ENCODE measurements around the gene EFTUD2.
A peak's percentile ranks its signal among the peaks of the same experiment; 100 is the strongest.

EFTUD2 gene

GRCh38 chr17:44925731-44926697, 26.8 kb upstream of the EFTUD2 start:
- no peak for DNase-seq

GRCh38 chr17:44924107-44924544, 24.9 kb upstream of the EFTUD2 start:
- no peak for DNase-seq

GRCh38 chr17:44922746-44923470, 23.7 kb upstream of the EFTUD2 start:
- no peak for DNase-seq

DNA sequence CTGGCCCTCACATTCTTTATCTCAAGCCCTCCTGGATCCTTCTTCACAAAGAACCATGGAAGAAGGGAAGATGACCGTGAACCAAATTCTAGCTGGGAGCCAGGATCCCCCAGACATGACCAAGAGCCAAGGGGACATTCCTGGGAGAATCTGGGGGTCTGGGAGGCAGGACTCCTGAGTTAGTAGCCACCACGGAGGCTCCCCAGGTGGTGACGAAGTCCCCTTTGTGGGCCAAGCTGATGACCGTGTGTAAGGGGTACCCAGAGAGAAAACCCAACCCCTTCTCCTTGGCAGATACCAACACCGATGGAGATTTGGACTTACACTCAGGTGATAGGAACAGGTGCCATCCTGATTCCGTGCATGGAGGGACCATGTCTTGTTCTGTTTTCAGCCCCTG, 22.9 kb upstream of the EFTUD2 start:
- no peak for DNase-seq

- no peak for DNase-seq
These were observed 22.1 kb upstream of the EFTUD2 start for GRCh38 chr17:44921122-44921882.

DNA sequence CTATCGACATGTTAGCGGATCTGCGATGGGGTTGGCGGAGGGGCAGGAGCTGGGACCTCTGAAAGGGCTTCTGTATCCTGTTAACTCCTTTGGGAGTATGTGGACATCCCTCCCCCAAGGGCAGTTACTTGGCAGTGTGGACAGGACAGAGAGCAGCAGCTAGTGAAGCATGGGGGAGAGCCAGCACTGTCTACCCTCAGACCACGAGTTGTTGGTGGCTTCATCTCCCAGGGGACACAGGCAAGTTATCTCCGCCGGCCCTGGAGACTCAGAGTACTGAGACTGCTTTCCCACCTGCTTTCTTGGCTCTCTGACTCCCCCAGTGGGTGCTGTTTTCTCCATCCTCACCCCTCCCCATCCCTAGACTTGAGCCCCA, 21.3 kb upstream of the EFTUD2 start:
- DNase-seq, result no peak

- peak; percentile 62 for DNase-seq
These were observed 20.8 kb upstream of the EFTUD2 start for GRCh38 chr17:44919885-44920564.

- no peak for DNase-seq
These were observed 20.2 kb upstream of the EFTUD2 start for GRCh38 chr17:44919411-44919810.

GRCh38 chr17:44918006-44918405, 18.8 kb upstream of the EFTUD2 start:
- no peak for DNase-seq

DNA sequence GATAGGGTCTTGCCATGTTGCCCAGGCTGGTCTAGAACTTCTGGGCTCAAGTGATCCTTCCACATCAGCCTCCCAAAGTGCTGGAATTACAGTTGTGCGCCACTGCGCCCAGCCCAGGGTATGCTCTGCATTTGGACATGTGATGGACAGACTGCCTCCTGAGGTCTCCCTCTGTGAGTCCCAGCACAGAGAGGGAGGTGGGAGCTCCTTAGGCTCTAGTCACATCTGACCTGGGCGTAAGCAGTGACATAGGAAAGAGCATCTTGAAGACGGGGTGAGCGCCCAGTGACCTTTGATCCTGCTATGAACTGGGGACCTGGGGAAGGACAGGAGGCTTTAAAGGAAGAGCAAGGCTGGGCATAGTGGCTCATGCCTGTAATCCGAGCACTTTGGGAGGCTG, 18.2 kb upstream of the EFTUD2 start:
- no peak for DNase-seq

DNA sequence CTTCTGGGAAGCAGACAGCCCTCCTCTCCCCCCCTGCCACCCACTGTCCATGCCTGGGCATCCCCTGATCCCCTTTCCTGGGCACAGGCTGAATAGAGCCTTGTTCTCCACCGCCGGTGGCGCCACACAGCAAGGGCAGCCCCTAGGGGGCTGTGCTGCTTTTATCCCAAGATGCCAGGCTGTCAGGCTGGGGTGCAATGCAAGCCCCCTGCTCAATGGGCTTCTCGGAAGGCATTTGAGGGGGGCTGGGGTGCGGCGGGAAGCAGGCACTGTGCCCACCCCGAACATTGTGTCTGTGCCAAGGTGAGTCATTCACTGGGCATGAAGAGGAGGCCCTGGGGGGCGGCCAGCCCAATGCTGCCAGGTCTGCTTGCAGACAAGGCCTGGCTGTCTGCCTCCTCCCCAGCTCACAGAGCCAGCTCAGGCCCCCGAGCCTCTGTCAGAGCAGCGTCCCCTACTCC, 17.6 kb upstream of the EFTUD2 start:
- peak; percentile 33 for DNase-seq

- DNase-seq, result peak; percentile 4
These were observed 16.9 kb upstream of the EFTUD2 start for GRCh38 chr17:44915862-44916780.

DNA sequence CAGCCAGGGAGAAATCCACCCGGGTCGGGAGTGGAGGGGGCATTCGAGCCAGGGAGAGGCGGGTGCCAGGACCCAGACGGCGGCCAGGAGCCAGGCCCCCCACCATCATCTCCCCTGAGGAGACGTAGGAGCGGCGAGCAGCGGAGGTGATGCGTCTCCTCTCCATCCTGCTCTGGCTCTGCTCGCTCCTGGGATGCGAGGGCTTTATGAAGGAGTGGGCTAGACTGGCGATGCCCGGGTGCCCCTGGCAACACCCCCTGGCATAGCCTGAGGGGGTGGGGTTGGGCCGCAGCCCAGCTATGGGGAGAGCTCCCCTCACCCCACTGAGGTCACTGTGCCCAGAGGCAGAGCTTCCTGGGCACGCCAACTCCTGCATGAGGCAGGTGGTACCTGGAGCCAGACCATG, 16.1 kb upstream of the EFTUD2 start, which contains the start of gene GFAP:
Gene GFAP (minus strand): TSS at position 180 of the 406 bp plus-strand sequence. CDS start 14 bp downstream, at position 166.
- DNase-seq, result no peak

DNA sequence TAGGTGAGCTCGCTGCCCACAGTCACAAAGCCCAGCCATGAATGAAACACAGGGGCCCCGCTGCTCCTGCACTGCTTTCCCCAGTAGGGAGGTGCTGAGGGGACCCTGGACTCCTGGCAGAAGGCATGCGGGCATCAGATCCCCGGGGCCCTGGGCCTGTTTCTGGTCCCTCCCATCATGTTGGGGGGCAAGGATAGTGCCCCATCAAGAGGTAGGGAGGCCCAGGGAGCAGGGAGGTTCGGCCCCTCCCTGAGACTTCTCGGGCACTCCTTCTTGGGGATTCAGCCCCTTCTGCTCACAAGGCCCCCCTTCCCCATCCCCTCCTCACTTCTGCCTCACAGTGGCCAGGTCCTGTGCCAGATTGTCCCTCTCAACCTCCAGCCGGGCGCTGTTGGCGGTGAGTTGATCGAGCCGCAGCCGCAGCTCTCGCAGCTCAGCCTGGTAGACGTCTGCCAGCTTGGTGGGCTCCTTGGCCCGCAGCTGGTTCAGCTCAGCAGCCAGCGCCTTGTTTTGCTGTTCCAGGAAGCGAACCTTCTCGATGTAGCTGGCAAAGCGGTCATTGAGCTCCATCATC, 15.5 kb upstream of the EFTUD2 start:
- DNase-seq, result no peak

DNA sequence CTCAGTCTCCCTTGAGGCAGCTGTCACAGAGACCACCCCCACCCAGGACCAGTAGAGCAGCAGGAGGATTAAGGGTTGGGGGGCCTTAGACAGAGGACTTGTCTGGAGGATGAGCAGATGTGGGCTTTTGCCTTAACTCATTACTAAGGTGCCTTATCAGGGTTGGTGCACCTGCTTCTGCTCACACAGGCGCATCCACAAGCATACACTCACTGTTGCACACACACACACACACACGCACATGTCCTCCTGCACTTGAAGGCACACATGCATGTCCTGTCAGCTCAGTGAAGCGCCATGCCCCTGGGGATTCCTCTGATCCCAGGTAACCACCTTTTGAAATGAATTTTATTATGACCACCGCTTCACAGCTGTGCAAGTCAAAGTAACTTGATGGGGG, 14.9 kb upstream of the EFTUD2 start:
- DNase-seq, result no peak

- no peak for DNase-seq
These were observed 14.4 kb upstream of the EFTUD2 start for GRCh38 chr17:44913676-44914075.

DNA sequence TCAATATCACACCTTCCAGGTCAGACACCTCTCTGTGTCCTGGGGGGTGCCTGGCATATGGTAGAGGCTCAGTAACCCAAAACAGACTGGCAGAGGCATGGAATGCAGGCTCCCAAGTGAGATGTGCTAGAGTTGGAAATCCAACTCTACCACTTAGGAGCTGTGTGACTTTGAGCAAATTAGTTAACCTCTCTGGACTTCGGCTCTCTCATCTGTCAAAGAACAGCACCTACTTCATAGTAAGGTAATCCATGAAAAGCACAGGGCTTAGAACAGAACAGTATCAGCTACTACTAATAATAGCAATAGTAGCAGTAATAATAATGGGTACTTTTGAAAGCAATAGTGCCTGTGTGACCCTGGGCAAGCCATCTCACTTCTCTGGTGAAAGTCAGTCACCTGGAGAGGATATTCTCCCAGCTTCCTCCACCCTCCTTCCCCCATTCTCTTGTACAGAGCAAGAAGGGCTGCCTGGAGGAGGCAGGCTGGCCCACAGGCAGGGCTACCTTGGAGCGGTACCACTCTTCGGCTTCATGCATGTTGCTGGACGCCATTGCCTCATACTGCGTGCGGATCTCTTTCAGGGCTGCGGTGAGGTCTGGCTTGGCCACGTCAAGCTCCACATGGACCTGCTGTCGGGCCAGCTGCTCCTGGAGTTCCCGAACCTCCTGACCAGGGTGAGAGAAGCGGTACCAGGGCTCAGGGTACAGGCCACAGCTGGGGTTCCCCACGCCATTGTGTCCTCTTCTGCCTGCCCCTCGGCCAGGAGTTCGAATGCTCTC, 13.7 kb upstream of the EFTUD2 start:
- no peak for DNase-seq

GRCh38 chr17:44911133-44912001, 12.1 kb upstream of the EFTUD2 start:
- DNase-seq, result peak; percentile 37
